Adrenal gland (tissue), 5 donors: ENCODE results near the gene TM2D1.

Experiments
- POLR2A ChIP-seq, 2 donors: fragments of 450-650 bp; IDR thresholded peaks; one replicate each; pipeline ENCODE4 v1.6.1; 2017; ENCODE audit warnings: antibody characterized with exemption in 2 of 2, mild to moderate bottlenecking in 2 of 2, moderate library complexity in 1 of 2
- TF ChIP-seq, protein P1 (sequence below), 6 experiments: fragments of 450-650 bp in 4 of 6; fragments of 200-600 bp in 2 of 6; sonication (generic) in 1 of 6; IDR thresholded peaks; 1 replicate in 5 of 6; 2 replicates in 1 of 6; pipeline versions ENCODE4 v1.5.1 to v1.8.0; 2016 to 2021; ENCODE audit warnings: antibody characterized with exemption in 6 of 6, mild to moderate bottlenecking in 2 of 6, moderate library complexity in 1 of 6
- donor health status: DM: no; HTN: no; CAD: no.

DNA sequence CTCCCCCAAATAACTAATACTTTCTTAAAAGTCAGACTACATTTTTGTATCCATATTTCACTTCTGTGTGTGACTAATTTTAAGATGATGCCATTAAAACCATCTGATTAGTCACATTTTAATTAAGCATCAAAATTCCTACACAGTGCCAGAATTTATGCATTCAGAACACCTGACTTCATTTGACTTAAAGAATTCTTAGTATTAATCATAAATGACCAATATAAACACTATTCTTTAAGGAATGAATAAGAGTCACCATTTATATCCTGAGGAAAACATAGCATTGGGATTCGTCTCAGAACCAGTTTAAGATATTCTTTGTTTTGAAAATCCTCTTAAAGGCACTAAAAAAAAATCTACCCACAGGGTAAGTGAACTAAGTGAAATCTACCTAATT is 37.0 kb downstream of the TM2D1 start:
- TF ChIP-seq, protein P1, sequence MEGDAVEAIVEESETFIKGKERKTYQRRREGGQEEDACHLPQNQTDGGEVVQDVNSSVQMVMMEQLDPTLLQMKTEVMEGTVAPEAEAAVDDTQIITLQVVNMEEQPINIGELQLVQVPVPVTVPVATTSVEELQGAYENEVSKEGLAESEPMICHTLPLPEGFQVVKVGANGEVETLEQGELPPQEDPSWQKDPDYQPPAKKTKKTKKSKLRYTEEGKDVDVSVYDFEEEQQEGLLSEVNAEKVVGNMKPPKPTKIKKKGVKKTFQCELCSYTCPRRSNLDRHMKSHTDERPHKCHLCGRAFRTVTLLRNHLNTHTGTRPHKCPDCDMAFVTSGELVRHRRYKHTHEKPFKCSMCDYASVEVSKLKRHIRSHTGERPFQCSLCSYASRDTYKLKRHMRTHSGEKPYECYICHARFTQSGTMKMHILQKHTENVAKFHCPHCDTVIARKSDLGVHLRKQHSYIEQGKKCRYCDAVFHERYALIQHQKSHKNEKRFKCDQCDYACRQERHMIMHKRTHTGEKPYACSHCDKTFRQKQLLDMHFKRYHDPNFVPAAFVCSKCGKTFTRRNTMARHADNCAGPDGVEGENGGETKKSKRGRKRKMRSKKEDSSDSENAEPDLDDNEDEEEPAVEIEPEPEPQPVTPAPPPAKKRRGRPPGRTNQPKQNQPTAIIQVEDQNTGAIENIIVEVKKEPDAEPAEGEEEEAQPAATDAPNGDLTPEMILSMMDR (IDR thresholded peaks at IDR 0.05) = no peak
- no peak for TF ChIP-seq POLR2A (IDR thresholded peaks at IDR 0.05)
